Measurements from ENCODE around the gene PAQR6.

GRCh38 chr1:156242738-156243137 lies 5.1 kb downstream of the PAQR6 start:
- TF ChIP-seq CTCF (IDR thresholded peaks at IDR 0.05) (no peak), EP300 (IDR thresholded peaks at IDR 0.05) (no peak), POLR2A (IDR thresholded peaks at IDR 0.05) (no peak)

All from upper lobe of left lung (tissue), 4 donors.